Measurements from ENCODE around the gene SLC9A5.

Gene SLC9A5

DNA sequence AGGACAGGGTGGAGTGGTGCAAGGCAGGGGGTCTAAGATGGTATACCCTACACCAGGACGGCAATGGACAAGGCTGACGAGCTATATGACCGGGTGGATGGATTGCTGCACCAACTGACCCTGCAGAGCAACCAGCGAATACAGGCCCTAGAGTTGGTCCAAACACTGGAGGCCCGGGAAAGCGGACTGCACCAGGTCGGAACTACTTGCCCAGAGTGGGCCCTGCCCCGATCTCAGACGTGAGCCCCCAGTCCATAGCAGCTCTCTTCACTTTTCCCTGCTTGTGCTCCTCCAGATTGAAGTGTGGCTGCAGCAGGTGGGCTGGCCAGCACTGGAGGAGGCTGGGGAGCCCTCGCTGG, 33.6 kb downstream of the SLC9A5 start:
- no peak for DNase-seq

DNA sequence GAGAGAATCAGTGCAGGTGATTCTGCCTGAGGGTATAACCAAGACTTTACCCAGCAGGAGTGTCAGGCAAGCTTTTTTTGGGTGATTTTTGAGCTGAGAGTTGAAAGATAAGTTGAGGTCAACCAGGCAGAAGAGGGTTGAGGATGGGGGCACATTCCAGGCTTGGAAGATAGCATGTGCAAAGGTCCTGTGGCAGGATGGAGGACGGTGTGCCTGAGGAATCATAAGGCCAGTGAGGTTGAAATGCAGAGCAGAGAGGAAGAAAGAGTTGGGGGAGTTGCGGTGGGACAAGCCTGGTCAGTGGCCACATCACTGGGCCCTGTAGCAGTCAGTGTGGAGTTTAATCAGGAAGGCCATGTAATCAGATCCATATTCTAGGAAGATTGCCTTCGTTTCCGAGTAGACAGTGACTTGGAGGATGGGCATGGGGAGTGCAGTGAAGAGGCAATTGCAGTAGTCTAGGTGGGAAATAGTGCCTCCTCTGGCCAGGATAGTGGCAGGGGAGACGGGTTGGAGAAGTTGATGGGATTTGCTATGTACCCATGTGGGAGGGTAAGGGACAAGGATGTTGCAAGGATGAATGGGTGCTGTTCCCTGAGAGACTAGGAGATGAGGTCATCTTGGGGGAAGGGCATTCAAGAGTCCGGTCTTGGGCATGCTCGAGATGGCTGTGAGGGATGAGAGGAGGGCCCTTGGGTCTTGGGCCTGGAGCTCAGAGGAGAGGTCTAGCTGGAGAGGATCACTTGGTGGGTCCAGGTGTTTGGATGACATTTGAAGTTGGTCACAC, 34.5 kb downstream of the SLC9A5 start:
- no peak for DNase-seq

DNA sequence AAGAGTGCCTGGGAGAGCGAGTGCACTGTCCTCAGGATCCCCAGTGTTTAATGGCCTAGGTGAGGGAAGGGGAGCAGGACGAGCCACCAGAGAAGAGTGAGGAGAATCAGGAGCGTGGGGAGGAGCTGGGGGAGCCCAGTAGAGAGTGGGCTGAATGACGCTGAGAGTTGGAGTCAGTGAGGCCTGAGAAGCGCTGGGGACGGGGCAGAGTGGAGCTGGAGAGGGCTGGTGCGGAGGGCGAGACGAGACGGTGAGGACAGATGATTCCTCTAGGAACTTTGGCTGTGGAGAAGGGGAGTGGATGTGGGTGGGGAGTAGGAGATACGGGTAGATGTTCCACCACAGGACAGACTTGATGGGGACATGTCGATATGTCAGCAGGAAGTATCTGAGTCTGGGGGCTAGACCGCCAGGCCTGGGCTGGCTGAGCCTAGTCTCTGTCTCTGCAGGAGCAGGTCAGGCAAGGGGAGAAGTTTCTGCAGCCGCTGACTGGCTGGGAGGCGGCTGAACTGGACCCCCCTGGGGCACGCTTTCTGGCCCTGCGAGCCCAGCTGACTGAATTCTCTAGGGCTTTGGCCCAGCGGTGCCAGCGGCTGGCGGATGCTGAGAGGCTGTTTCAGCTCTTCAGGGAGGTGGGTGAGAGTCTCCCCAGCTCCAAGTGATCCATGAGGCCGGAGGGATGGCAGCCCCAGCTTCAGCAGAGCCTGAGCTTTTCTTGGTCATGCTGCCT, 35.2 kb downstream of the SLC9A5 start:
- no peak for DNase-seq

DNA sequence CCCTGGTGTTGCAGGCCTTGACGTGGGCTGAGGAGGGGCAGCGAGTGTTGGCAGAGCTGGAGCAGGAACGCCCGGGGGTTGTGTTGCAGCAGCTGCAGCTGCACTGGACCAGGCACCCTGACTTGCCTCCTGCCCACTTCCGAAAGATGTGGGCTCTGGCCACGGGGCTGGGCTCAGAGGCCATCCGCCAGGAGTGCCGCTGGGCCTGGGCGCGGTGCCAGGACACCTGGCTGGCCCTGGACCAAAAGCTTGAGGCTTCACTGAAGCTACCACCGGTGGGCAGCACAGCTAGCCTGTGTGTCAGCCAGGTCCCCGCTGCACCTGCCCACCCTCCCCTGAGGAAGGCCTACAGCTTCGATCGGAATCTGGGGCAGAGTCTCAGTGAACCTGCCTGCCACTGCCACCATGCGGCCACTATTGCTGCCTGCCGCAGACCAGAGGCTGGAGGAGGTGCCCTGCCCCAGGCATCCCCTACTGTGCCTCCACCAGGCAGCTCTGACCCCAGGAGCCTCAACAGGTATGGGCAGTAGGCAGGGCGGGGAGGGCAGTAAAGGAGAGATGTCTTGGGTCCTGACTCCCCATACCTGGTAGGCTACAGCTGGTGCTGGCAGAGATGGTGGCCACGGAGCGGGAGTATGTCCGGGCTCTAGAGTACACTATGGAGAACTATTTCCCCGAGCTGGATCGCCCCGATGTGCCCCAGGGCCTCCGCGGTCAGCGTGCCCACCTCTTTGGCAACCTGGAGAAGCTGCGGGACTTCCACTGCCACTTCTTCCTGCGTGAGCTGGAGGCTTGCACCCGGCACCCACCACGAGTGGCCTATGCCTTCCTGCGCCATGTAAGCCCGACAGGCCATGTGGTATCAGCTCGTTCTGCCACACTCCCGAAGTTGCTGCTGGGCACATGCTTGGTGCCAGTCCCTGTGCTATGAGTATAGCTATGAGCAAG, 36.2 kb downstream of the SLC9A5 start:
- DNase-seq, result no peak

DNA sequence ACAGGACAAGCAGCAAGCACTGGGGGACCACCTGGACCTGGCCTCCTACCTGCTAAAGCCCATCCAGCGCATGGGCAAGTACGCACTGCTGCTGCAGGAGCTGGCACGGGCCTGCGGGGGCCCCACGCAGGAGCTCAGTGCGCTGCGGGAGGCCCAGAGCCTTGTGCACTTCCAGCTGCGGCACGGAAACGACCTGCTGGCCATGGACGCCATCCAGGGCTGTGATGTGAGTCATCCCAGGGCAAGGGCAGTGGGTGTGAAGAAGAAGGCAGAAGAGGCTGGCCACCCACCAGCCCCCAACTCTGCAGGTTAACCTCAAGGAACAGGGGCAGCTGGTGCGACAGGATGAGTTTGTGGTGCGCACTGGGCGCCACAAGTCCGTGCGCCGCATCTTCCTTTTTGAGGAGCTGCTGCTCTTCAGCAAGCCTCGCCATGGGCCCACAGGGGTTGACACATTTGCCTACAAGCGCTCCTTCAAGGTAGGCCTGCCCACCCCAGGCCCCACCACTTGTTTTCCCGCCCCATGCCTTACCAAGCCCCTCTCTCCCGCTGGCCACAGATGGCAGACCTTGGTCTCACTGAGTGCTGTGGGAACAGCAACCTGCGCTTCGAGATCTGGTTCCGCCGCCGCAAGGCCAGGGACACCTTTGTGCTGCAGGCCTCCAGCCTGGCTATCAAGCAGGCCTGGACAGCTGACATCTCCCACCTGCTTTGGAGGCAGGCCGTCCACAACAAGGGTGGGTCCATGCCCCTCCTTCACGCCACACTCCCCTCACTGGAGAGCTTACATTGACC, 37.9 kb downstream of the SLC9A5 start:
- DNase-seq, result no peak

DNA sequence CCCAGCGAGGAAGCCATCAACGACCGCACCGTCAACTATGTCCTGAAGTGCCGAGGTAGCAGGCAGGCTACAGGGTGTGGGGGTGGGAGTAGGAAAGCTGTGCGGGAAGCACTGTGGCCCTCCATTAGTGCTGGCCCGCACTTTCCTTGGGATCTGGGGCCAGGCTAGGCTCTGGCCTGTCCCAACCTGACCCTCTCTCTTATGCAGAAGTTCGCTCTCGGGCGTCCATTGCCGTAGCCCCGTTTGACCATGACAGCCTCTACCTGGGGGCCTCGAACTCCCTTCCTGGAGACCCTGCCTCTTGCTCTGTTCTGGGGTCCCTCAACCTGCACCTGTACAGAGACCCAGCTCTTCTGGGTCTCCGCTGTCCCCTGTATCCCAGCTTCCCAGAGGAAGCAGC, 39.2 kb downstream of the SLC9A5 start:
- DNase-seq, result no peak

DNA sequence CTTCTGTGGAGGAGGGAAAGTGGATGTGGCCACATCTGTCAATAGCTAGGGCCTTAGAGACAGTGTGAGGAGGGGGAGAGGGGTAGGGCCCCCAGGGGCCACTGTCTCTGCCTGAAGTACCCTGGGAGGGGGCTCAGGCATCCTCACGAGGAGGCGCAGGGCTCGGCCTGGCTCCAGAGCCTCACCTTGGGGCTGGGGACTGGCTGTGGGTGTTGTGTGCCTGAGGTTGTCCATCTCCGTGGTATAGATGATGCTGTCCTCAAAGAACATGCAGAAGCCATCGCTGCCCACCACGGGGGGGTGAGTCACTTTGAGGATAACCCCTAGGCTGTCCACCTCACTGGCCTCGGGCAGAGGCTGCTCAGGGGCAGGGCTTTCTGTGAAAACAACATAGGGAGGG, 42.7 kb downstream of the SLC9A5 start:
- DNase-seq, result no peak

DNA sequence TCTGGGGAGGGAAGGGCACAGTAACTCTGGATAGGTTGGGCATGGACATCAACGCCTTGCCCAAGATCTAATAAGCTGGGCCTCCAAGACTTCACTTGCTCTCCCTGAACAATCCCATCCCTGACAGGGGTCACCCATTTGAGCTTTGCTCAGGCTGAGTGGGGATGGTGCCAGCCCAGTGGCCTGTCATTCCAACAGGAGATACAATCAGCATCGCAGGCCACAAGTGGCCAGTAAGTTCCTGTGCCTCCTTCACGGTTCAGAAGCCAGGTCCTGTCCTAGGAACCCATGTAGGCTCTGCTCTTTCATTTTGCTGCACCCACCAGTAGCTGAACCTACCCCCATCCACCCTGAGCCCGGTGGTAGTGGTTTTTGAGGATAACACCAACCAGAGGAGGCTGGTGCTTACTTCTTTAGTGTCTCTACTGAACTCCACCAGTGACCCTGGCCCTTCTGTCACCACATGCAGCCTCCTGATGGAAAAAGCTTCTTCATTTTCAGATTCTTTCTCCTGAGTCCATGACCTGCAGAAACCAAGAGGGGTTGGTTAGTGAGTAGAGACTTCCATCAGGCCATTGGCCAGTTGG, 45.5 kb downstream of the SLC9A5 start:
- DNase-seq, result no peak

DNA sequence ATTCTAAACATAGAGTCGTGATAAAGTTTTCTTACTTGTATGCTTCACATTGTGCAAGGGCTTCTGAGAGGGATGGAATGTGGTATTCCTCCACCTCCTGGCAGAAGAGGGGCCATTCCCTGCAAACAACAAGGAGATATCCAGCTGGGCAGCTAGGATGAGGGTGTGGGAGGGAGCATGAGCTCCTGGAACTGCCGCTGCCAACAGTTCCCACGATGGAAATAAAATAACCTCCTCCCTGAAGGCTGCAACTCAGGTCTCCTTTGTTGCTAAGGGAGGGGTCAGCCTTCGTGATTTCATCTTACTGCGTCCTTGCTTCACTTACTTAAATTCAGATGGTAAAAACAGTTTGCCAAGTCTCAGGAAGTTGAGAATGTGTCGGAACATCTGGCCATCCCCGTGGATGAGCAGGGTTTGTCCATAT, 46.2 kb downstream of the SLC9A5 start:
- no peak for DNase-seq

DNA sequence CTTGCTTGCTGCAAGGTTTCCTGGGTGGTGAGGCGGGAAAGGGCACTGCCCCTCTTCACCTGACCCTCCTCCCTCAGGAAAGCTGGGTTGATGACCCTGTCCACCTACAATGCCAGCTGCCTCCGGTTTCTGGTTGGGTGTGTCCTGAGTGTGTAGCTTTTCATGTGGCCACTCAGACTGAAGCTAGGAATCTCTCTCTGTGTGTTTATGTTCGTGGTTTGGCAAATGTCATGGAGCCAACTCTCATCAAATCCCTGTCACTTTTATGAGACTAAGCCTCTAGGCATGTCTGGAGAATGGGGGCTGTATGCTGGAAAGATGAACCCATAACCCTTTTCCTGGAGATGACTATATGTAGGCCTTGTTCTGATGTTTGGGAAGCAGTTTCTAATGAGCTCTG, 47.6 kb downstream of the SLC9A5 start:
- DNase-seq, result no peak

DNA sequence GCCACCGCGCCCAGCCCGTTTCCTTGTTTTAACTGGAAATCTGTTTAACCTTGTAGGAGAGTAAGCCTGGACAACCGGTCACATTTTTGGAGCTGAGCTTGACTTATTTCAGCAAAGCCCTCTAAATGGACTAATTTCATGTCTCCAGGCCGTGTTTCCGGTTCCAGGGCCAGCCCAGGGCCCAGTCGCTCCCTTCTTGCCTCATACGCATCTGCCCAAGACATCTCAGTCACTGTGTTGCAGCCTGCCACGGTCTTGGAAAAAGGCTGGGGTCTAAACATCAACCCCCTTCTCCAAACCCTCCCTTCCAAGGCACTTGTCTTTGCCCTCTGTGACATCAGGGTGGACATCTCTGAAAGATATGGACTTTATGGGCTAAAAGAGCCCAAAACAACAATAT, 49.5 kb downstream of the SLC9A5 start:
- no peak for DNase-seq

DNA sequence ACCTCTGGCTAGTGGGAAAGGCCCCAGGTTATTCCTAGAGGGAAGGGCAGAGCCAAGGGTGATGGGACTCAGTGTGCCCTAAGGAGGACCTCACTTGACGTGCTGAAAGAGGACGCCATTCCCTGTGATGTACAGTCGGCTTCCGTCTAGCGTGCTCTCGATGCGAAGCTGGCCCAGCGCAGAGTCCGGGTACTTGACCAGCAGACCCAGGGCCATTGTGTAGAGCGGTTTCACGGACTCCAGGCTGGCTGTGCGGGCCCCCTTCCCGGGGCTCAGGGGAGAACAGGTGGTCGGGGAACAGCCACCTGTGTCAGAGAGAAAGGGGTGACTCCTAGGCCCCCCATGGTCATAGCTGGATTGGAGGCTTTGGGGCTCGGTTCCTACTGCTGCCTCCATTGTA, 50.5 kb downstream of the SLC9A5 start:
- no peak for DNase-seq

DNA sequence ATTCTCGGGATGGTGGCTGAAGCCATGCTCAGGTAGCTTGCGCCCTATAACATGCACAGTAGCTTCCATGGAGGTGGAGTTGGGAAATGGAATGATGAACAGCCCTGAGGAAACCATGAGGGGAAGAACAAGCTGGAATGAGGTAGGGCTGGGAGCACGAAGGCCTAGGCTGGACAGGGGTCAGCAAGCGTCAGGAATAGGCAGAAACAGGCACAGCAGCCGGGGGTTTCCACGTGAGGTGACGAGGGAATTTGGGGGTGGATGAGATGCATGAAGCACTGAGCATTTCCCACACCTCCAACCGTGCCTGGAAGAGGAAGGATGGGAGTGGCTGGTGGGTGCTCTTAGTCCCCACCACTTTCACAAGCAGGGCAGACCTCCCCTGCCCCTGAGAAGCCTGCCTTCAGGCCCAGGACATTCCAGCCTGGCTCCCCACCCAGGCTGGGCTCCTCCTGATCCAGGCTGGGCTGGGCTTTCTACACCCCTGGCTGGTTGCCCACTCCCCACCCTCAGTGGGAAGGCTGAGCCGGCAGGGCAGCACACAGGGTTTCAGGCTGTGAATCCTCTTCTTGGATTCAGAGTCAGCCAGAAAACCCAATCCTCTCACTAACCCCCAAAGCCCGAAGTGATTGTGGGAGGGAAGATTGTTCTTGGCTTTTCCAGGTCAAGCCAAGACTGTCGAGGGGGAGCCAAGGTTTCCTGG, 52.5 kb downstream of the SLC9A5 start:
- DNase-seq, result no peak

DNA sequence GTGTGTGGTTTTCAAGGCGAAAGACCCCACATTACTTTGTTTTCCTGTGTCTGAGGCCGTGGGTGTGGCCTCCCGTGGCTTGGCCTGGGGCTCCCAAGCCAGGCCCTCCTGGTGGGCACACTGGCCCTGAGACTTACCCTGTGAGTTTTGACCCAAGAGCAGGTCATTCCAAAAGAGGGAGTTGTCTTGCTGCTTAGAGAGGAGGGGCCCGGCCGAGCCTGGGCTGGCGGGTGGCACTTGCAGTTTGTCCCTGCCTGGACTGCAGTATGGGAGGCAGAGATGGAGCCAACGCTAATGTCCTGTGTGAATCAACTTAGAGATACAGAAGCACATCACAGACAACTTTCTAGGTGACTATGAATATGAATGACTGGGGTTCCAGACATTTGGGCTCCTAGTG, 53.3 kb downstream of the SLC9A5 start:
- DNase-seq, result no peak

DNA sequence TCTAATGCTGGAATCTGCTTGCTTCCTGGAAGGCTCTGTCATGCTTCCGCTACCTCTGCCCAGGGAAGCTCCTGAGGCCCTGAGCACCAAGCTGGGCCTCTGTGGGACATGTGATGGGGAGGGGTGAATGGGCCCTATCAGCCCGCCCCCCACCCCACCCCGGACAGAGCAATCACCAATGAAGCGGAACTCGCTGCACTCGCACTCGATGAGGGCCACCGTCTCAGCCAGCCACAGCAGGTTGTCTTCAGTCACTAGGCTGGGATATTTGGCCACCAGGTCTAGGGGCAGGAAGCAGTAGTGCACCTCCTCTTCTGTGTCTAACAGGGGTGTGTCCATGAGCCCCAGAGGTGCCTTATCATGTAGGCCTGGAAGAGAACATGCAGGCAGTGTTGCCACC, 54.2 kb downstream of the SLC9A5 start:
- DNase-seq, result no peak

DNA sequence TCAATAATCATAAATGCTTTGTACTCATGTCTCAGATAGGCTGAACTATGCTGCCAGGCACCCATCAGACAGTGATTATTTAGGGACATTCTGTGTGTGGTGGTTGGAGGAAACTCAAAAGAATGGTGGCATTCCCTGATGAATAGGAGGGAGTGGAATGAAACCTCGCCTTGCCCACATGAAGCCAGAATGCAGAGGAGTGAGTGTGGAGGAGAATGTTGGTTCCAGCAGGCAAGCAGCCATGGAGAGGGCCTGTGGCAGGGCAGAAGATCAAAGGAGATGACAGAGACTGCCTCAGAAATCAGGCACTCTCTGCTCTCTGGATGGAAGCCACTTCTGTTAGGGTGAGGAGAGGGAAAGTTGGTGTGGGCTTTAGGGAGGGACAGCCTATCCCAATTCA, 55.2 kb downstream of the SLC9A5 start:
- DNase-seq, result no peak

DNA sequence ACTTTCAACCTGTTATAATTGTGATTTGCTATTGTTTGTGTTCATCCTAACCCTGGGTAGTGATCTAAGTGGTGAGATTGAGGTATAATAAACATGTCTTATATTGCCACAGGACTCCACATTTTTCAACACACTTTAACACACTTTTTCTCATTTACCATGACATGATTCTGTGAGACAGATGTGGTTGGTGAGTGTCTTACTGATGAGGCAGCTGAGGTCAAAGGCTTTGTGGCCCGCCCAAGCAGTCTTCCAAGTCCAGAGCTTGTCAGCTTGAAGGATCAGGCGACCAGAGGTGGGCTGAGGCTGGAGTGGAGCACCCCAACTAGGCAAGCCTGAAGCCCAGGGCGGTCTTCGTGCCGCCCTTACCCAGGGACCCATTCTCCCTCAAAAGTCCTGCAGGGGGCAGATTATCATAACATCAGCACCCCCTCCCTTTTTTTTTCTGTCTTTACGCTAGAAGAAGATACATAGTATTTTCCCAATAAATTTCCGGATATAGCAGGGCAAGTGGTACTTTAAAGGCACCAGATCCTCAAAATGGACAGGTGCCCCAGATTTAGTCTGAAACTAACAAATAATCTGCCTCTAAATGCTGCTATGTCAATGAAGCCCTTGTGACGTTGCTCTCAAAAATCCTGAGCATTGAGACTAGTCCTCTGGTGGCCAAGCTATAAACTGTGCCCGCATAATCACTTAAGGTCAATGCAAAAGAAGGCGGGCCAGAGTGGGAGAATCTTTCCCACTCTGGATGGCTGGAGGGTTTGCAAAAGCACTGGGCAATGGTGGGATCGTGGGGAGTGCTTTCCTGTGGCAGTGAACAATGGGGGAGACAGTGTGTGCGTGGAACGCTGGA, 56.7 kb downstream of the SLC9A5 start:
- no peak for DNase-seq

DNA sequence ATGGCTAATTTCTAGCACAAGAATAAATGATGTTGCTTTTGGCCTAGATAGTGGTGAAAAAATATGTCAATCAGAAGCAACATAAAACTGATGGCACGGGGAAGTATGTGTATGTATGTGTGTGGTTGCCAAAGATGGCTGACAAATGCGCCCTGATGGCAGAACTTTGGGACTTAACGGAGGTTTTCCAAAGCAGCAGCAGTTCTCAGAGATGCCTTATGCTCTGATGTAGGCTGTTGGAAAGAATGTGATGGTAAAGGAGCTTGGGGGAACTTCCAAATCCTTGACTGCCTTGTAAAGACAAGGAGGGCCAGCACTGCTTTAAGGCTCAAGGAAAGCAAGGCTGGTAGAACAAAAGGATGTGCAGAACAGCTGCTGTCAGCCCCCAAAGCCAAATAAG, 61.8 kb downstream of the SLC9A5 start:
- DNase-seq, result no peak

DNA sequence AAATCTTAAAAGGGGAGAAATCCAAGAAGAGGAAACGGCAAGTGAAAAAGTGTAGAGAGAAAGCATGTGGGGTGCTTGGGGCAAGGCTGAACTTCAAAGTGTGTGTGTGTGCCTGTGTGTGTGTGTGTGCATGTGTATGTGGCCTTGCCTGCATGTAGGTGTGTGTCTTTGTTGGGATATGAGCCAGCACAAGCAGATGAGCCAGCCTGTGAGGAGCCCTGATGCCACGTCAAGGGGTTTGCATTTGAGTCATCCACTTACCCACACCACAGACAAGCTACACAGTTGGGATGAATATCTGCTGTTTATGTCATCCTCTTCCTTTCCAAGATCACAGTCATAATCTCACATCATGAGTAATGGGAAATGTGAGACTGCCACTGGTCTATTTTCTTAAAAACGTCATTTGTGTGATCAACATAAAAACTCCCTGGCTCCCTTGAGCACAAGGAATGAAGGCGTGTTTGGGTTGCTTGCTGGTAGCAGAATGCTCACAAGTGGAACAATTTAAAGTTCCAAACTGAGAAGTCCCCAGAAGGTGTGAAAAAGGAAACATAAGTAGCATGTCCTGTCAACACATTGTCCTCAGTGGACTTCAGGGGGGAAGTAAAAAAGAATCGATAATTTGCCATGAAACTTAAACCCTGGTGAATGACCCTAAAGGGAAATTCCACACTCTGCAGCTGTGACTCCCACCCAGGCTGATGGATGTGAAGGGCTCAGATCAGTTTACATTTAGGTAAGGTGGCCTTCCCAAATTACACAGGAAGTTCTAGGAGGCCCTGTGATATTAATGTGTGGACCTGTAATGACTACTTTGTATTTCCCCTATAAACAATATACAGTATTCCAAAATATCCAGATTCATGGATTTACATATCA, 63.1 kb downstream of the SLC9A5 start:
- peak; percentile 85 for DNase-seq

DNA sequence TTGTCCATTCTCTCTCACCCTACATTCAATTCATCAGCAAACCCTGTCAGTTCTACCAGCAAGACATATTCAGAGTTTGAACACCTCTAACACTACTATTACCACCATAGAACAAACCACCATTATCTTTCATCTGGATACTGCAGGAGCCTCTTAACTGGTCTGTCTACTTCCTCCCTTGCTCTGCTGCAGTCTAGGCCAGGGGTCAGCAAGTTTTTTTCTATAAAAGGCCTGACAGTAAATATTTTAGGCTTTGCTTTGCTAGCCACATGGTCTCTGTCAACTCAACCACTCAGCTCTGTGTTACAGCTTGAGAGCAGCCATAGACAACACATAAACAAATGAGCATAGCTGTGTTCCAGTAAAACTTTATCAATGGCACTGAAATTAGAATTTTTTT, 63.9 kb downstream of the SLC9A5 start:
- DNase-seq, result no peak

Data from stimulated activated naive CD4-positive, alpha-beta T cell treated with Interleukin-2 at 50 U/mL for 16 hours (primary cell).